Measurements from ENCODE around the gene IGFL4. TPM values are rescaled to one million over a fixed set of nuclear protein-coding genes. Genes with fewer than 3 reads are reported as not detected.
"Not testable (repeated sequence)": the region's sequence is repeated elsewhere in the genome, so short reads cannot be mapped to it uniquely, and the experiment has no call there.

The IGFL4 gene
- polyA plus RNA-seq (ENCODE audit: low read depth in 6 of 6): not detected

GRCh38 chr19:46040952-46041500 lies at the start of gene IGFL4:
TSS of gene IGFL4 (minus strand) at chr19:46041002. CDS start at chr19:46040962, 40 bp downstream.
- Mint-ChIP-seq H3K4me3 (no peak within 1 kb of the TSS), H3K4me1 (no peaks in the 10 kb centered on the region), H3K27ac (no peak within 1 kb of the TSS), H3K9me3 (peaks cover 0 to 8% (median 0%) of the 10 kb centered on the region in 7 donors), H3K27me3 (peaks cover 51 to 70% (median 56%) of the 10 kb centered on the region in 3 donors), H3K36me3 (peaks cover 0 to 7% of the 10 kb centered on the region in 2 donors)
- DNase-seq (no peak), ATAC-seq (ENCODE audit: low read depth in 2 of 2) (no peak)

- no peaks in the 10 kb centered on the region for H3K4me1 Mint-ChIP-seq
These were observed 49.6 kb upstream of the IGFL4 start for GRCh38 chr19:46090444-46090843.

GRCh38 chr19:46089432-46089831 lies 48.6 kb upstream of the IGFL4 start:
- no peaks in the 10 kb centered on the region for H3K4me1 Mint-ChIP-seq
- H3K27me3 Mint-ChIP-seq: peaks cover 16 to 32% (median 29%) of the 10 kb centered on the region in 3 donors
- DNase-seq (no peak), ATAC-seq (ENCODE audit: low read depth in 2 of 2) (no peak)
- H3K27ac Mint-ChIP-seq: no peak overlapping the region
- no peak overlapping the region for H3K4me3 Mint-ChIP-seq
- peaks cover 18 to 68% (median 51%) of the 10 kb centered on the region in 7 donors for H3K9me3 Mint-ChIP-seq
- H3K36me3 Mint-ChIP-seq: peaks cover 27 to 35% of the 10 kb centered on the region in 2 donors

More at GRCh38 chr19:46090444-46090843, 49.6 kb upstream of the IGFL4 start:
- DNase-seq (no peak), ATAC-seq (ENCODE audit: low read depth in 2 of 2) (no peak)
- Mint-ChIP-seq H3K9me3 (peaks cover 18 to 58% (median 45%) of the 10 kb centered on the region in 7 donors), H3K36me3 (peaks cover 24 to 28% of the 10 kb centered on the region in 2 donors), H3K4me3 (no peak overlapping the region), H3K27me3 (peaks cover 18 to 32% (median 29%) of the 10 kb centered on the region in 3 donors), H3K27ac (no peak overlapping the region)

- peaks cover 23 to 41% (median 36%) of the 10 kb centered on the region in 3 donors for H3K27me3 Mint-ChIP-seq
- H3K4me1 Mint-ChIP-seq: no peaks in the 10 kb centered on the region
- peaks cover 22 to 76% (median 54%) of the 10 kb centered on the region in 7 donors for H3K9me3 Mint-ChIP-seq
- no peak overlapping the region for H3K27ac Mint-ChIP-seq
- H3K36me3 Mint-ChIP-seq: peaks cover 27 to 39% of the 10 kb centered on the region in 2 donors
- H3K4me3 Mint-ChIP-seq: no peak overlapping the region
- no peak for DNase-seq
- no peak for ATAC-seq (ENCODE audit: low read depth in 2 of 2)
These were observed 47.3 kb upstream of the IGFL4 start for GRCh38 chr19:46088101-46088500.

- Mint-ChIP-seq H3K36me3 (peaks cover 27 to 42% of the 10 kb centered on the region in 2 donors), H3K4me3 (no peak overlapping the region), H3K27me3 (peaks cover 34 to 57% (median 48%) of the 10 kb centered on the region in 3 donors), H3K4me1 (no peaks in the 10 kb centered on the region), H3K9me3 (peaks cover 20 to 80% (median 53%) of the 10 kb centered on the region in 7 donors), H3K27ac (no peak overlapping the region)
- DNase-seq (no peak), ATAC-seq (ENCODE audit: low read depth in 2 of 2) (no peak)
These were observed 45.1 kb upstream of the IGFL4 start for GRCh38 chr19:46085888-46086287.

GRCh38 chr19:46082728-46083050 lies 41.9 kb upstream of the IGFL4 start:
- H3K4me3 Mint-ChIP-seq: no peak overlapping the region
- H3K9me3 Mint-ChIP-seq: peaks cover 5 to 81% (median 44%) of the 10 kb centered on the region in 7 donors
- no peak overlapping the region for H3K27ac Mint-ChIP-seq
- peaks cover 51 to 65% (median 61%) of the 10 kb centered on the region in 3 donors for H3K27me3 Mint-ChIP-seq
- no peaks in the 10 kb centered on the region for H3K4me1 Mint-ChIP-seq
- DNase-seq (no peak), ATAC-seq (ENCODE audit: low read depth in 2 of 2) (no peak)
- peaks cover 11 to 28% of the 10 kb centered on the region in 2 donors for H3K36me3 Mint-ChIP-seq

GRCh38 chr19:46081928-46082727 lies 41.3 kb upstream of the IGFL4 start:
- DNase-seq (no peak), ATAC-seq (ENCODE audit: low read depth in 2 of 2) (no peak)
- Mint-ChIP-seq H3K27me3 (peaks cover 53 to 71% (median 67%) of the 10 kb centered on the region in 3 donors), H3K4me3 (no peak overlapping the region), H3K9me3 (peaks cover 5 to 76% (median 43%) of the 10 kb centered on the region in 7 donors), H3K27ac (no peak overlapping the region), H3K36me3 (peaks cover 11 to 29% of the 10 kb centered on the region in 2 donors), H3K4me1 (peaks cover 0 to 4% (median 2%) of the 10 kb centered on the region in 3 donors)

- H3K27ac Mint-ChIP-seq: no peak overlapping the region
- peaks cover 67 to 87% (median 82%) of the 10 kb centered on the region in 3 donors for H3K27me3 Mint-ChIP-seq
- no peak for DNase-seq
- H3K36me3 Mint-ChIP-seq: peaks cover 10 to 25% of the 10 kb centered on the region in 2 donors
- no peak for ATAC-seq (ENCODE audit: low read depth in 2 of 2)
- H3K4me1 Mint-ChIP-seq: peaks cover 0 to 9% (median 8%) of the 10 kb centered on the region in 3 donors
- peaks cover 5 to 66% (median 32%) of the 10 kb centered on the region in 7 donors for H3K9me3 Mint-ChIP-seq
- no peak overlapping the region for H3K4me3 Mint-ChIP-seq
These were observed 39.8 kb upstream of the IGFL4 start for GRCh38 chr19:46080561-46080960.

GRCh38 chr19:46079576-46079975 lies 38.8 kb upstream of the IGFL4 start:
- peaks cover 5 to 20% of the 10 kb centered on the region in 2 donors for H3K36me3 Mint-ChIP-seq
- H3K4me1 Mint-ChIP-seq: peaks cover 0 to 9% (median 8%) of the 10 kb centered on the region in 3 donors
- peaks cover 5 to 56% (median 22%) of the 10 kb centered on the region in 7 donors for H3K9me3 Mint-ChIP-seq
- ATAC-seq (ENCODE audit: low read depth in 2 of 2) (no peak), DNase-seq (no peak)
- H3K27me3 Mint-ChIP-seq: peaks cover 69 to 87% (median 86%) of the 10 kb centered on the region in 3 donors
- no peak overlapping the region for H3K4me3 Mint-ChIP-seq
- peak overlapping the region in 1 of 6 donors; percentile 76 for H3K27ac Mint-ChIP-seq

- H3K4me3 Mint-ChIP-seq; ATAC-seq (ENCODE audit: low read depth in 2 of 2); H3K4me1 Mint-ChIP-seq; DNase-seq: not testable (repeated sequence)
- Mint-ChIP-seq H3K27ac (peak overlapping the region in 2 of 6 donors; percentile 22 to 27), H3K9me3 (peaks cover 5 to 47% (median 14%) of the 10 kb centered on the region in 7 donors), H3K36me3 (peaks cover 5 to 14% of the 10 kb centered on the region in 2 donors), H3K27me3 (peaks cover 66 to 85% (median 80%) of the 10 kb centered on the region in 3 donors)
These were observed 38.0 kb upstream of the IGFL4 start for GRCh38 chr19:46078573-46079332.

GRCh38 chr19:46077815-46078167 lies 37.0 kb upstream of the IGFL4 start:
- peak overlapping the region in 2 of 6 donors; percentile 28 to 87 for H3K27ac Mint-ChIP-seq

GRCh38 chr19:46076951-46077814 lies 36.4 kb upstream of the IGFL4 start:
- no peak for ATAC-seq (ENCODE audit: low read depth in 2 of 2)
- H3K4me1 Mint-ChIP-seq: peaks cover 0 to 9% (median 8%) of the 10 kb centered on the region in 3 donors
- peak overlapping the region in 2 of 6 donors; percentile 28 to 87 for H3K27ac Mint-ChIP-seq
- H3K36me3 Mint-ChIP-seq: peaks cover 5 to 10% of the 10 kb centered on the region in 2 donors
- peaks cover 71 to 88% (median 84%) of the 10 kb centered on the region in 3 donors for H3K27me3 Mint-ChIP-seq
- H3K9me3 Mint-ChIP-seq: peaks cover 0 to 34% (median 10%) of the 10 kb centered on the region in 7 donors
- no peak overlapping the region for H3K4me3 Mint-ChIP-seq
- no peak for DNase-seq

More at GRCh38 chr19:46077815-46078167, 37.0 kb upstream of the IGFL4 start:
- Mint-ChIP-seq H3K4me1 (peaks cover 0 to 9% (median 8%) of the 10 kb centered on the region in 3 donors), H3K9me3 (peaks cover 0 to 39% (median 14%) of the 10 kb centered on the region in 7 donors), H3K36me3 (peaks cover 5 to 14% of the 10 kb centered on the region in 2 donors), H3K4me3 (no peak overlapping the region), H3K27me3 (peaks cover 69 to 88% (median 83%) of the 10 kb centered on the region in 3 donors)
- DNase-seq (no peak), ATAC-seq (ENCODE audit: low read depth in 2 of 2) (no peak)
